Endothelial cell (in vitro differentiated cells): Measurements from ENCODE around the gene FOXL2NB. TPM values are rescaled to one million over a fixed set of nuclear protein-coding genes. Genes with fewer than 3 reads are reported as not detected.
A peak's percentile ranks its signal among the peaks of the same experiment; 100 is the strongest.

Experiments used
- DNase-seq: peaks from one replicate; pipeline ENCODE4 v3.0.0; 2021; ENCODE audit warnings: low spot score
- H3K27ac Mint-ChIP-seq: one replicate; pipeline ENCODE4 v1.8.0; 2021; ENCODE audit warnings: mixed read lengths, inconsistent platforms; ENCODE audit not compliant: unreplicated experiment
- H3K27me3 Mint-ChIP-seq: one replicate; pipeline ENCODE4 v1.8.0; 2021; ENCODE audit warnings: mild to moderate bottlenecking, moderate library complexity, mixed read lengths, inconsistent platforms; ENCODE audit not compliant: unreplicated experiment
- H3K36me3 Mint-ChIP-seq: one replicate; pipeline ENCODE4 v1.8.0; 2021; ENCODE audit warnings: mild to moderate bottlenecking, low read depth, mixed read lengths, inconsistent platforms; ENCODE audit not compliant: unreplicated experiment
- H3K4me1 Mint-ChIP-seq: one replicate; pipeline ENCODE4 v1.8.0; 2021; ENCODE audit warnings: mild to moderate bottlenecking, mixed read lengths, inconsistent platforms; ENCODE audit not compliant: unreplicated experiment
- H3K4me3 Mint-ChIP-seq: one replicate; pipeline ENCODE4 v1.8.0; 2021; ENCODE audit warnings: mild to moderate bottlenecking, mixed read lengths, inconsistent platforms; ENCODE audit not compliant: unreplicated experiment
- H3K9me3 Mint-ChIP-seq: one replicate; pipeline ENCODE4 v1.8.0; 2021; ENCODE audit warnings: mixed read lengths, inconsistent platforms; ENCODE audit not compliant: unreplicated experiment
- long read RNA-seq: library from polyadenylated mRNA; unstranded; transcript quantifications from one replicate; pipeline ENCODE4 v2.0.0, GENCODE V29; 2020; ENCODE audit not compliant: unreplicated experiment
- total RNA-seq: library from RNA; stranded (reverse); fragmentation: NEBNext Ultra II Directional; extraction: Animal tissue kit (Norgen Biotek cat#: 25700); gene quantifications from one replicate; pipeline ENCODE4 v1.2.1, GENCODE V29; 2021; ENCODE audit not compliant: unreplicated experiment
- TF ChIP-seq, protein P1 (sequence below): fragments of 200-600 bp; sonication (generic); IDR thresholded peaks from one replicate; pipeline ENCODE4 v1.5.0; 2021; ENCODE audit warnings: antibody characterized with exemption; ENCODE audit not compliant: unreplicated experiment

The FOXL2NB gene
- total RNA-seq: 13.2 TPM
- long read RNA-seq: 0 reads

DNA sequence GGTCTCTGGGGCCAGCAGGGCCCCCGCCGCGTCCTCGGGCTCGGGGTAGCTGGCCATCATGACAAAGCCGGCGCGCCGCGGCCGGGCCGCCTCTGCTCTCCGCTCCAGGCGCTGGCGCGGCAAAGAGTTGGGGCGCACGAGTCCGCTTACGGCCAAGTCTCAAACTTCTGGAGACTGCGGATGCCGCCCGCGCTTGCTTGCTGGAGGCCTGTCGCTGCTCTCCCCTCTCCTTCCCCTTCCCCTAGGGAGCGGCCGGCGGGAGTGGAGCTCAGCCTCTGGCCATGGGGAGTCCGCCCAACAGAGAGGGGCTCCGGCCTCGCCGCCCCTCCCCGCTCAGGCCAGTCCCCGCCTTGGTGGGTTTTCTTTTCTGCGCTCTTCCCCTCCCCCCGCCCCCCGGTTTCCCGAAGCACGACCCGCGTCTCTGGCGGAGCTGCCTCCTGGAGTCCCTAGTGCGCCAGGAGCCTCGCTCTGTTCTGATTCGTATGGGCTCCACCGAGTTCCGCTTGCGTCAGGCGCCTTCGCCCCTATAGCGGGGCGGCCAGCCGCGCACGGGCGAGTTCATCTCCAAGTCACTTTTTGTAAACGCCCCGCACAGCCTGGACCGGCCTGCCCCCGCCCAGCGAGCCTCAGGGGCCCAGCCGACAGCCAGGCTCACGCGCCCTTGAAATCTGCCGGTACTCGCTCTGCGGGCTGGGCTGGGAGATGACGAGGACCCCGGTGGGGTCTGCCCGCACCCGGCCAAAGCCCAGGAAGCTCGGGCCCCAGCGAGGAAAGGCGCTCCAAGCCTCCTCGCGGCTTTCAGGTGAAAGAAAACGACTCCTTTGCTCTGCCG, at the start of gene FOXL2NB, which contains the start of gene FOXL2:
Gene FOXL2NB, plus strand, starts transcription at position 555 of the 832 bp plus-strand sequence. Its CDS starts 148 bp downstream, at position 703.
Gene FOXL2, minus strand, starts transcription at position 475 of the 832 bp plus-strand sequence. Its CDS starts 415 bp downstream, at position 60.
- H3K27ac Mint-ChIP-seq: peak within 1 kb of the TSS; percentile 57
- peak; percentile 61 for DNase-seq
- peak within 1 kb of the TSS; percentile 89 for H3K4me3 Mint-ChIP-seq
- no peaks in the 10 kb centered on the region for H3K9me3 Mint-ChIP-seq
- TF ChIP-seq, protein P1, sequence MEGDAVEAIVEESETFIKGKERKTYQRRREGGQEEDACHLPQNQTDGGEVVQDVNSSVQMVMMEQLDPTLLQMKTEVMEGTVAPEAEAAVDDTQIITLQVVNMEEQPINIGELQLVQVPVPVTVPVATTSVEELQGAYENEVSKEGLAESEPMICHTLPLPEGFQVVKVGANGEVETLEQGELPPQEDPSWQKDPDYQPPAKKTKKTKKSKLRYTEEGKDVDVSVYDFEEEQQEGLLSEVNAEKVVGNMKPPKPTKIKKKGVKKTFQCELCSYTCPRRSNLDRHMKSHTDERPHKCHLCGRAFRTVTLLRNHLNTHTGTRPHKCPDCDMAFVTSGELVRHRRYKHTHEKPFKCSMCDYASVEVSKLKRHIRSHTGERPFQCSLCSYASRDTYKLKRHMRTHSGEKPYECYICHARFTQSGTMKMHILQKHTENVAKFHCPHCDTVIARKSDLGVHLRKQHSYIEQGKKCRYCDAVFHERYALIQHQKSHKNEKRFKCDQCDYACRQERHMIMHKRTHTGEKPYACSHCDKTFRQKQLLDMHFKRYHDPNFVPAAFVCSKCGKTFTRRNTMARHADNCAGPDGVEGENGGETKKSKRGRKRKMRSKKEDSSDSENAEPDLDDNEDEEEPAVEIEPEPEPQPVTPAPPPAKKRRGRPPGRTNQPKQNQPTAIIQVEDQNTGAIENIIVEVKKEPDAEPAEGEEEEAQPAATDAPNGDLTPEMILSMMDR: no peak
- H3K36me3 Mint-ChIP-seq: peaks cover 14% of the 10 kb centered on the region
- peaks cover 57% of the 10 kb centered on the region for H3K4me1 Mint-ChIP-seq
- H3K27me3 Mint-ChIP-seq: peaks cover 29% of the 10 kb centered on the region

- Mint-ChIP-seq H3K4me1 (peaks cover 4% of the 10 kb centered on the region), H3K27ac (no peak overlapping the region), H3K4me3 (no peak overlapping the region), H3K9me3 (no peaks in the 10 kb centered on the region), H3K36me3 (no peaks in the 10 kb centered on the region), H3K27me3 (no peaks in the 10 kb centered on the region)
- no peak for DNase-seq
- TF ChIP-seq, protein P1: no peak
Measured at GRCh38 chr3:138898301-138898700, 48.7 kb upstream of the FOXL2NB start.

DNA sequence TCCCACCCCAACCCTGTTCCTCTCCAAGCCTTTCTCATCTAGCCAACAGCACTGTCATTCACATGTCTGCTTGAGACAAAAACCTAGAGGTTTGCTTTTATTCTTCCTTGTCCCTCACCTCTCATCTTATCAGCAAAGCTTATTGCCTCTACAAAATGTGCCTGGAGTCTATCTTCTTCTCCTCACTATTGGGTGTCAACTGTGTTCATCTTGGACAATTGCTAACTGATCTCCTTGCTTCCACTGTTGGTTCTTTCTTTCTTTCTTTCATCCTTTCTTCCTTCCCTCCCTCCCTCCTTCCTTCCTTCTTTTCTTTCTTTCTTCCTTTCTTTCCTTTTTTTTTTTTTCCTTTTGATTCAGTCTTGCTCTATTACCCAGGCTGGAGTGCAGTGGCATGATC, 48.3 kb upstream of the FOXL2NB start:
- H3K4me3 Mint-ChIP-seq: no peak overlapping the region
- H3K9me3 Mint-ChIP-seq: no peaks in the 10 kb centered on the region
- no peak for DNase-seq
- H3K4me1 Mint-ChIP-seq: peaks cover 4% of the 10 kb centered on the region
- no peaks in the 10 kb centered on the region for H3K36me3 Mint-ChIP-seq
- no peak overlapping the region for H3K27ac Mint-ChIP-seq
- TF ChIP-seq, protein P1: no peak
- H3K27me3 Mint-ChIP-seq: no peaks in the 10 kb centered on the region

DNA sequence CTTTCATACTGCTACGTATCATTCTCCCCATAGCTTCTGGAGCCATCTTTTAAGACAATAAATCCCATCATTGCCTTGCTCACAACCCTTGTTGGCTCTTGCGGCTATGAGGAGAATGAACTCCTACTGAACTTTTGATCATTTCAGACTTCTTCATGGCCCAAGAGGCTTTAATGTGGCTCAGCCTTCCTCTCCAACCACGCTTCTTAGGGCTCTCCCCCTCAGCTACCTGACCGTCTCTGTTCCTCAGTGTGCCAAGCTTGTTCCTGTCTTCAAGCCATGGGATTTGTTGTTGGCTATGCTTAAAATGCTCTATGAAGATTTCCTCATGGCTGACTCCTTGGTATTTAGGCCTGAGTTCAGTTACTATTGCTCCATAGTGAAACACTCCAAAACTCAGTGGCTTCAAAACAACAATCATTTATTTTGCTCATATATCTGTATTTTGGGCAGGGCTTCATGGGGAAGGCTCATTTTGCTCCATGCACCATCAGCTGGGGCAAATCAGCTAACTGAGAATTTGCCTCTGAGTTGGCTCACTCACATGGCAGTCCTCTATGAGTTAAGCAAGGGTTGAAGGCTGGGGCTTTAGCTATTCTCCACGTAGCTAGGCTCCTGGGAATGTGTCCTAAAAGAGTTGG, 47.5 kb upstream of the FOXL2NB start:
- Mint-ChIP-seq H3K27me3 (no peaks in the 10 kb centered on the region), H3K36me3 (no peaks in the 10 kb centered on the region), H3K9me3 (no peaks in the 10 kb centered on the region), H3K4me1 (peaks cover 4% of the 10 kb centered on the region), H3K27ac (no peak overlapping the region), H3K4me3 (no peak overlapping the region)
- TF ChIP-seq, protein P1: no peak
- no peak for DNase-seq
